Muscle of leg (tissue), 11 donors: Measurements from ENCODE around the gene KRTAP20-4. TPM values are rescaled to one million over a fixed set of nuclear protein-coding genes. Genes with fewer than 3 reads are reported as not detected.

Experiments used
- DNase-seq: peaks from one replicate; pipeline ENCODE4 v3.0.0; 2013
- H3K27ac ChIP-seq: one replicate; pipeline ENCODE4 v1.5.1; 2013; ENCODE audit warnings: mild to moderate bottlenecking, low read length, control low read depth
- H3K27me3 ChIP-seq: one replicate; pipeline ENCODE4 v1.6.1; 2013; ENCODE audit warnings: low read length; ENCODE audit not compliant: control insufficient read depth, insufficient read depth
- H3K36me3 ChIP-seq: one replicate; pipeline ENCODE4 v1.6.1; 2013; ENCODE audit warnings: low read length; ENCODE audit not compliant: control insufficient read depth, insufficient read depth
- H3K4me1 ChIP-seq: one replicate; pipeline ENCODE4 v1.6.1; 2013; ENCODE audit warnings: low read length; ENCODE audit not compliant: control insufficient read depth, insufficient read depth
- H3K4me3 ChIP-seq: one replicate; pipeline ENCODE4 v1.5.1; 2013; ENCODE audit warnings: low read length, control low read depth
- H3K9me3 ChIP-seq: replicated peaks from 2 replicates; pipeline ENCODE4 v1.6.1; 2013; ENCODE audit warnings: low read depth, low read length; ENCODE audit not compliant: control insufficient read depth
- WGBS: methylation state at CpG from one replicate; pipeline ENCODE4 v1.1.5; 2013; ENCODE audit warnings: missing lambda C conversion rate; ENCODE audit not compliant: insufficient coverage; 5-methylcytosine and 5-hydroxymethylcytosine counted together
- polyA plus RNA-seq, 8 donors: library from polyadenylated mRNA; unstranded; fragments of 120-200 nt; gene quantifications; one replicate each; pipeline versions ENCODE4 v1.2.1 to v1.2.3, GENCODE V29; 2013; ENCODE audit warnings: inconsistent platforms in 1 of 8, low replicate concordance in 1 of 8; ENCODE audit not compliant: insufficient read length in 8 of 8, insufficient read depth in 1 of 8
- total RNA-seq: library from RNA; stranded (reverse); fragments of 120-200 nt; gene quantifications from one replicate; pipeline ENCODE4 v1.2.4, GENCODE V29; 2013

KRTAP20-4 gene
- total and polyA plus RNA-seq, 9 donors: not detected

DNA sequence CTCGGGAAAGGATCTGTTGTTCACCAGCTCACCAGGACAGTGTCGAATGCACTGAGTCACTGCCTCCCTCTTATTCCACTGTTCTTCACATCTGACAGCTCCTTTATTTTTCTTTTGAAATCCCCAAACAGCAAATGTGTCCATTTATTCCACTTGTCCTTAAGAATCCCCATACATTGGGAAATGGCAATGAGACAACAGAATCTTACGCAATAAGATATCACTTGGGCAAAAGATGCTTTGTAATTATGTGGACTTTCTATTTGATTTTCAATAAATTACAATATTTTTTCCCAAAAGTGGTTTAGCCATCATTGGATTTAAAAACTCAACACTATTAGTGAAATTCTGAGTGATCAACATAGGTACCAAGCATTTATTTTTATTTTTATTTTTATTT is 18.3 kb downstream of the KRTAP20-4 start:
- H3K4me3 ChIP-seq: no peak overlapping the region
- no peaks in the 10 kb centered on the region for H3K4me1 ChIP-seq
- no peak for DNase-seq
- H3K27ac ChIP-seq: no peak overlapping the region
- H3K36me3 ChIP-seq: no peaks in the 10 kb centered on the region
- H3K27me3 ChIP-seq: no peaks in the 10 kb centered on the region
- H3K9me3 ChIP-seq: peaks cover 2% of the 10 kb centered on the region
- WGBS: 65% methylated on average over 2 of the region's 3 CpGs

DNA sequence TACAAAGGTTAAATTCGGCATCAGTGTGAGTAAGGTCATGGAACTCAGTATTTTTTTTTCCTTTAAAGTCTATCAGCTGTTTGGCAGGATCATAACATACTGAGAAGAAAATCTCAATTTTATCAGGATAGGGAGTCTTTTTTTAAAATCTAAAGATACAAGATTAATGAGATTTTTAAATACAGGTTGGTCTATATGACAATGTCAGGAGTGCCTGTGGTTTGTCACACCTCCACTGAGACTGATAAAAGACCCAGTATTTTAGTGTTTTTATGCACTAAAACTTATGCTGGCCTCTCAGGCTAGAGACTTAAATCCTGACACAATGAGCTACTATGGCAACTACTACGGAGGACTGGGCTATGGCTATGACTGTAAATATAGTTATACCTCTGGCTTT is 22.1 kb downstream of the KRTAP20-4 start, which contains the start of gene KRTAP20-3:
KRTAP20-3 (plus strand) TSS at position 301 of the 400 bp plus-strand sequence.
- peaks cover 2% of the 10 kb centered on the region for H3K9me3 ChIP-seq
- H3K4me3 ChIP-seq: no peak within 1 kb of the TSS
- WGBS: no CpG with 5 or more reads among the region's 2 CpGs
- DNase-seq: no peak
- no peaks in the 10 kb centered on the region for H3K27me3 ChIP-seq
- no peaks in the 10 kb centered on the region for H3K36me3 ChIP-seq
- no peak within 1 kb of the TSS for H3K27ac ChIP-seq
- H3K4me1 ChIP-seq: no peaks in the 10 kb centered on the region

DNA sequence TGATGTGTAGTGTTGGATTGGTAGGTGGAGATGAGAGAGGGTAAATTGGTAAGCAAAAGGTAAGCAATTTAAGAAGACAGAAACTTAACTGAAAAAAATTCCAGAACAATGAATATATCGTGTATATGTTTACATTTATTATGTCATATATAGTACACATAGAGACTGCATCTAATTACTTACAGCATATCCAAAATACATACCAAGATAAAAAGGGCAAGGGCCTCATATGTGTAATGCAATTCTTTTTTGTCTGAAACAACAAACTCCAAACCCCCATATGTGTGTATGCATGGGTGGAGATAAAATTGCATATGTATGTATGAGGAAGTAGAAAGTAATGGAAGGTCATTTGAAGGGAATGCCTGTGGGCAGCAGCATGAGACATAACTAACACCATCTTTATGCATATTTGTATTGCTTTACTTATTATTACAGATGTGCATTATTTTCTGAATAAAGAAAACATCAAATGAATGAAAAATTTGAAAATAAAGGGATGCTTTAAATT is 26.5 kb downstream of the KRTAP20-4 start:
- Histone ChIP-seq H3K9me3 (peaks cover 2% of the 10 kb centered on the region), H3K27me3 (no peaks in the 10 kb centered on the region), H3K27ac (no peak overlapping the region), H3K4me3 (no peak overlapping the region), H3K36me3 (no peaks in the 10 kb centered on the region), H3K4me1 (no peaks in the 10 kb centered on the region)
- no peak for DNase-seq
- WGBS: no CpG with 5 or more reads among the region's 1 CpG

DNA sequence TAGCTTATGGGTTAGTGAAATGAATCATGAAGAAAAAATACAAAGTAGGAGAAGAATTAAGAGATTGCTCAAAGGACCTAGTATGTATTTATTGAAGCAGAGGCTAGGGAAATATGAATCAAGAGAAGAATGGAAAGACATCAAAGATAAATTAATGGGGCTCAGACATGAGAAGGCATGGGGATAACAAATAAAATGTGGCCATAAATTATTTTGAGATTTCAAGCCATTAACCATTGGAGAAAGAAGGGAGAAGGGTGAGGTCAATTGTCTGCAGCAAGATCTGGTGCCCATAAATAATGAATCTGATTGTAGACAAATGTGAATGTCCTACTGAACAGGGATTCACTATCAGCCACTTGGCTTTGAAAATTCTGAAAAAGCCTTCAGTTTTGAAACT is 32.5 kb downstream of the KRTAP20-4 start:
- no peaks in the 10 kb centered on the region for H3K36me3 ChIP-seq
- DNase-seq: no peak
- no peaks in the 10 kb centered on the region for H3K4me1 ChIP-seq
- no peak overlapping the region for H3K4me3 ChIP-seq
- no peaks in the 10 kb centered on the region for H3K9me3 ChIP-seq
- H3K27me3 ChIP-seq: no peaks in the 10 kb centered on the region
- no peak overlapping the region for H3K27ac ChIP-seq

DNA sequence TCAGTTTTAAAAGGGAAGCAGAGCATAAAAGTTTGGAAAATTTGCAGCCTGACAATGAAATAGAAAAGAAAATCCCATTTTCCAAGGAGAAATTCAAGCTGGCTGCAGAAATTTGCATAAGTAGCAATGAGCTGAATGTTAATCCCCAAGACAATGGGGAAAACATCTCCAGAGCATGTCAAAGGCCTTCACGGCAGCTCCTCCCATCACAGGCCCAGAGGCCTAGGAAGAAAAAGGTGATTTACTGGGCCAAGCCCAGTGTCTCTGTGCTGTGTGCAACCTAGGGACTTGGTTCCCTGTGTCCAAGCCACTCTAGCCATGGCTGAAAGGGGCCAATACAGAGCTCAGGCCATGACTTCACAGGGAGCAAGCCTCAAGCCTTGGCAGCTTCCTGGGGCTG is 48.3 kb downstream of the KRTAP20-4 start:
- H3K4me1 ChIP-seq: no peaks in the 10 kb centered on the region
- H3K4me3 ChIP-seq: no peak overlapping the region
- H3K9me3 ChIP-seq: no peaks in the 10 kb centered on the region
- no peaks in the 10 kb centered on the region for H3K27me3 ChIP-seq
- no peak for DNase-seq
- H3K27ac ChIP-seq: no peak overlapping the region
- H3K36me3 ChIP-seq: no peaks in the 10 kb centered on the region
- 43% methylated on average over 1 of the region's 1 CpG for WGBS

Other genes with a start within 250 kb of the KRTAP20-4 start
- gene KRTAP13-2, start 248.4 kb upstream of the KRTAP20-4 start, total RNA-seq: not detected
- not detected for gene KRTAP13-2, start 248.4 kb upstream of the KRTAP20-4 start, polyA plus RNA-seq
- not detected for gene KRTAP13-1, start 224.6 kb upstream of the KRTAP20-4 start, total RNA-seq
- not detected for gene KRTAP13-1, start 224.6 kb upstream of the KRTAP20-4 start, polyA plus RNA-seq
- not detected for gene KRTAP13-3, start 194.7 kb upstream of the KRTAP20-4 start, total RNA-seq
- gene KRTAP13-3, start 194.7 kb upstream of the KRTAP20-4 start, polyA plus RNA-seq: not detected
- not detected for gene KRTAP13-4, start 190.4 kb upstream of the KRTAP20-4 start, total RNA-seq
- gene KRTAP13-4, start 190.4 kb upstream of the KRTAP20-4 start, polyA plus RNA-seq: not detected
- not detected for gene KRTAP15-1, start 180.4 kb upstream of the KRTAP20-4 start, total RNA-seq
- not detected for gene KRTAP15-1, start 180.4 kb upstream of the KRTAP20-4 start, polyA plus RNA-seq
- not detected for gene KRTAP19-1, start 140.3 kb upstream of the KRTAP20-4 start, total RNA-seq
- not detected for gene KRTAP19-1, start 140.3 kb upstream of the KRTAP20-4 start, polyA plus RNA-seq
- gene KRTAP19-2, start 133.2 kb upstream of the KRTAP20-4 start, total RNA-seq: not detected
- gene KRTAP19-2, start 133.2 kb upstream of the KRTAP20-4 start, polyA plus RNA-seq: not detected
- gene KRTAP19-3, start 128.6 kb upstream of the KRTAP20-4 start, total RNA-seq: not detected
- gene KRTAP19-3, start 128.6 kb upstream of the KRTAP20-4 start, polyA plus RNA-seq: not detected
- not detected for gene KRTAP19-4, start 123.5 kb upstream of the KRTAP20-4 start, total RNA-seq
- not detected for gene KRTAP19-4, start 123.5 kb upstream of the KRTAP20-4 start, polyA plus RNA-seq
- gene KRTAP19-5, start 118.5 kb upstream of the KRTAP20-4 start, total RNA-seq: not detected
- gene KRTAP19-5, start 118.5 kb upstream of the KRTAP20-4 start, polyA plus RNA-seq: not detected
- gene KRTAP19-6, start 78.8 kb upstream of the KRTAP20-4 start, total RNA-seq: not detected
- not detected for gene KRTAP19-6, start 78.8 kb upstream of the KRTAP20-4 start, polyA plus RNA-seq
- not detected for gene KRTAP19-7, start 59.3 kb upstream of the KRTAP20-4 start, total RNA-seq
- gene KRTAP19-7, start 59.3 kb upstream of the KRTAP20-4 start, polyA plus RNA-seq: not detected
- gene KRTAP22-2, start 30.2 kb upstream of the KRTAP20-4 start, total RNA-seq: not detected
- not detected for gene KRTAP22-2, start 30.2 kb upstream of the KRTAP20-4 start, polyA plus RNA-seq
- gene KRTAP6-3, start 28.2 kb upstream of the KRTAP20-4 start, total RNA-seq: not detected
- gene KRTAP6-3, start 28.2 kb upstream of the KRTAP20-4 start, polyA plus RNA-seq: not detected
- not detected for gene KRTAP6-2, start 21.7 kb upstream of the KRTAP20-4 start, total RNA-seq
- not detected for gene KRTAP6-2, start 21.7 kb upstream of the KRTAP20-4 start, polyA plus RNA-seq
- gene KRTAP22-1, start 19.5 kb upstream of the KRTAP20-4 start, total RNA-seq: not detected
- not detected for gene KRTAP22-1, start 19.5 kb upstream of the KRTAP20-4 start, polyA plus RNA-seq
- gene KRTAP6-1, start 6.7 kb upstream of the KRTAP20-4 start, total RNA-seq: not detected
- not detected for gene KRTAP6-1, start 6.7 kb upstream of the KRTAP20-4 start, polyA plus RNA-seq
- gene KRTAP20-1, start 4.2 kb upstream of the KRTAP20-4 start, total RNA-seq: not detected
- gene KRTAP20-1, start 4.2 kb upstream of the KRTAP20-4 start, polyA plus RNA-seq: not detected
- gene KRTAP20-2, start 14.6 kb downstream of the KRTAP20-4 start, total RNA-seq: not detected
- gene KRTAP20-2, start 14.6 kb downstream of the KRTAP20-4 start, polyA plus RNA-seq: not detected
- not detected for gene KRTAP20-3, start 22.2 kb downstream of the KRTAP20-4 start, total RNA-seq
- gene KRTAP20-3, start 22.2 kb downstream of the KRTAP20-4 start, polyA plus RNA-seq: not detected
- gene KRTAP21-3, start 98.2 kb downstream of the KRTAP20-4 start, total RNA-seq: not detected
- not detected for gene KRTAP21-3, start 98.2 kb downstream of the KRTAP20-4 start, polyA plus RNA-seq
- not detected for gene KRTAP21-2, start 126.6 kb downstream of the KRTAP20-4 start, total RNA-seq
- not detected for gene KRTAP21-2, start 126.6 kb downstream of the KRTAP20-4 start, polyA plus RNA-seq
- not detected for gene KRTAP21-1, start 134.8 kb downstream of the KRTAP20-4 start, total RNA-seq
- not detected for gene KRTAP21-1, start 134.8 kb downstream of the KRTAP20-4 start, polyA plus RNA-seq
- gene KRTAP8-1, start 192.6 kb downstream of the KRTAP20-4 start, total RNA-seq: not detected
- not detected for gene KRTAP8-1, start 192.6 kb downstream of the KRTAP20-4 start, polyA plus RNA-seq
- gene KRTAP7-1, start 209.1 kb downstream of the KRTAP20-4 start, total RNA-seq: not detected
- not detected for gene KRTAP7-1, start 209.1 kb downstream of the KRTAP20-4 start, polyA plus RNA-seq